Smooth muscle cell (in vitro differentiated cells): ENCODE measurements around the gene NPIPB8. TPM values are rescaled to one million over a fixed set of nuclear protein-coding genes. Genes with fewer than 3 reads are reported as not detected.
"Not testable (repeated sequence)": the region's sequence is repeated elsewhere in the genome, so short reads cannot be mapped to it uniquely, and the experiment has no call there.

Source experiments
- DNase-seq: peaks from one replicate; lab custom pipeline; 2025; ENCODE audit not compliant: unreplicated experiment; lab: John Stamatoyannopoulos, UW
- H2AFZ ChIP-seq: fragments of 200-600 bp; sonication (generic); 2 replicates; pipeline ENCODE4 v1.6.0; 2016; ENCODE audit warnings: antibody characterized with exemption, low read depth, mild to moderate bottlenecking
- H3F3A ChIP-seq: fragments of 200-600 bp; sonication (generic); 2 replicates; pipeline ENCODE4 v1.6.0; 2017; ENCODE audit warnings: antibody characterized with exemption, low read depth
- H3K27ac ChIP-seq: fragments of 200-600 bp; sonication (generic); 2 replicates; pipeline ENCODE4 v1.5.1; 2016; ENCODE audit warnings: low read depth, mild to moderate bottlenecking
- H3K27me3 ChIP-seq: fragments of 200-600 bp; sonication (generic); 2 replicates; pipeline ENCODE4 v1.6.1; 2016; ENCODE audit warnings: low read depth, mild to moderate bottlenecking
- H3K36me3 ChIP-seq: fragments of 200-600 bp; sonication (generic); 2 replicates; pipeline ENCODE4 v1.5.1; 2016; ENCODE audit warnings: low read depth
- H3K4me1 ChIP-seq: fragments of 200-600 bp; sonication (generic); 2 replicates; pipeline ENCODE4 v1.5.1; 2016; ENCODE audit warnings: low read depth
- H3K4me2 ChIP-seq: fragments of 200-600 bp; sonication (generic); 2 replicates; pipeline ENCODE4 v1.6.0; 2016; ENCODE audit warnings: mild to moderate bottlenecking
- H3K4me3 ChIP-seq: fragments of 200-600 bp; sonication (generic); 2 replicates; pipeline ENCODE4 v1.5.1; 2016; ENCODE audit warnings: mild to moderate bottlenecking
- H3K79me2 ChIP-seq: fragments of 200-600 bp; sonication (generic); 2 replicates; pipeline ENCODE4 v1.6.0; 2016; ENCODE audit warnings: low read depth, mild to moderate bottlenecking
- H3K9ac ChIP-seq: fragments of 200-600 bp; sonication (generic); 2 replicates; pipeline ENCODE4 v1.6.0; 2016; ENCODE audit warnings: low read depth
- H3K9me3 ChIP-seq: fragments of 200-600 bp; sonication (generic); replicated peaks from 2 replicates; pipeline ENCODE4 v1.5.1; 2016; ENCODE audit warnings: low read depth
- H4K20me1 ChIP-seq: fragments of 200-600 bp; sonication (generic); 2 replicates; pipeline ENCODE4 v1.6.0; 2016; ENCODE audit warnings: low read depth
- CTCF ChIP-seq: fragments of 200-600 bp; sonication (generic); IDR thresholded peaks from 2 replicates; pipeline ENCODE4 v1.5.1; 2017; ENCODE audit warnings: borderline replicate concordance, mild to moderate bottlenecking, antibody characterized with exemption; ENCODE audit not compliant: insufficient read depth, poor library complexity, severe bottlenecking
- WGBS: methylation state at CpG from one replicate; pipeline ENCODE4 v1.1.7; 2016; ENCODE audit warnings: low lambda C conversion rate; 5-methylcytosine and 5-hydroxymethylcytosine counted together
- polyA plus RNA-seq: library from polyadenylated mRNA; unstranded; fragments of >200 nt; fragmentation: Nextera tagmentation; extraction: Ambion mirVana; gene quantifications from 2 replicates; pipeline ENCODE4 v1.2.1, GENCODE V29; 2016
- total RNA-seq: library from RNA; depleted of rRNA; stranded (reverse); fragments of >200 nt; gene quantifications from 2 replicates; pipeline ENCODE4 v1.2.3, GENCODE V29; 2014

NPIPB8 gene
- total and polyA plus RNA-seq, 2 experiments from 2014 or later = 0.58 TPM; not detected in 1

- H3K4me2 ChIP-seq = no peak overlapping the region
- H2AFZ ChIP-seq = no peak overlapping the region
- H3K9ac ChIP-seq = no peak overlapping the region
- no peaks in the 10 kb centered on the region for H3K79me2 ChIP-seq
- H3K4me1 ChIP-seq = no peaks in the 10 kb centered on the region
- no peak for DNase-seq
- H3K9me3 ChIP-seq = no peaks in the 10 kb centered on the region
- H3K36me3 ChIP-seq = no peaks in the 10 kb centered on the region
- H3K27ac ChIP-seq = no peak overlapping the region
- peaks cover 9% of the 10 kb centered on the region for H3K27me3 ChIP-seq
- H4K20me1 ChIP-seq = no peaks in the 10 kb centered on the region
- TF ChIP-seq CTCF = no peak
- WGBS = 85% methylated on average over 8 of the region's 8 CpGs
- no peaks in the 10 kb centered on the region for H3F3A ChIP-seq
- no peak overlapping the region for H3K4me3 ChIP-seq
Measured at GRCh38 chr16:28604186-28604565, 33.7 kb upstream of the NPIPB8 start.

- Histone ChIP-seq H3K9me3 (no peaks in the 10 kb centered on the region), H3K9ac (no peak overlapping the region), H3K36me3 (no peaks in the 10 kb centered on the region), H3F3A (no peaks in the 10 kb centered on the region), H3K27me3 (peaks cover 5% of the 10 kb centered on the region), H3K4me1 (no peaks in the 10 kb centered on the region), H3K79me2 (no peaks in the 10 kb centered on the region), H3K4me3 (no peak overlapping the region), H4K20me1 (no peaks in the 10 kb centered on the region), H2AFZ (no peak overlapping the region), H3K27ac (no peak overlapping the region), H3K4me2 (no peak overlapping the region)
- WGBS = 86% methylated on average over 16 of the region's 16 CpGs
- no peak for DNase-seq
- no peak for TF ChIP-seq CTCF
Measured at GRCh38 chr16:28606291-28607115, 31.4 kb upstream of the NPIPB8 start.

GRCh38 chr16:28607116-28607623 lies 30.7 kb upstream of the NPIPB8 start:
- no peaks in the 10 kb centered on the region for H3K36me3 ChIP-seq
- no peak overlapping the region for H3K4me3 ChIP-seq
- H3K27ac ChIP-seq = no peak overlapping the region
- no peak overlapping the region for H3K9ac ChIP-seq
- peaks cover 2% of the 10 kb centered on the region for H3K27me3 ChIP-seq
- no peaks in the 10 kb centered on the region for H4K20me1 ChIP-seq
- H2AFZ ChIP-seq = no peak overlapping the region
- no peaks in the 10 kb centered on the region for H3F3A ChIP-seq
- 98% methylated on average over 9 of the region's 9 CpGs for WGBS
- H3K4me2 ChIP-seq = no peak overlapping the region
- no peaks in the 10 kb centered on the region for H3K79me2 ChIP-seq
- H3K4me1 ChIP-seq = no peaks in the 10 kb centered on the region
- no peak for TF ChIP-seq CTCF
- H3K9me3 ChIP-seq = no peaks in the 10 kb centered on the region
- DNase-seq = no peak

- not testable (repeated sequence) for H4K20me1 ChIP-seq, H3K4me2 ChIP-seq, H3K4me3 ChIP-seq, H3K27ac ChIP-seq, H2AFZ ChIP-seq, H3K9ac ChIP-seq, H3F3A ChIP-seq, H3K4me1 ChIP-seq, H3K9me3 ChIP-seq, H3K27me3 ChIP-seq, H3K36me3 ChIP-seq, H3K79me2 ChIP-seq, DNase-seq
- WGBS = 97% methylated on average over 10 of the region's 10 CpGs
Measured at GRCh38 chr16:28607681-28608495, 30.0 kb upstream of the NPIPB8 start.

GRCh38 chr16:28608496-28608808 lies 29.4 kb upstream of the NPIPB8 start:
- H3K9ac ChIP-seq, H3F3A ChIP-seq, H3K36me3 ChIP-seq, H3K9me3 ChIP-seq, H3K4me1 ChIP-seq, H4K20me1 ChIP-seq, H2AFZ ChIP-seq, H3K4me2 ChIP-seq, H3K27ac ChIP-seq, H3K27me3 ChIP-seq, H3K79me2 ChIP-seq, H3K4me3 ChIP-seq, DNase-seq: not testable (repeated sequence)
- WGBS = 96% methylated on average over 7 of the region's 7 CpGs
